DND-41 (cell line): ENCODE data around the gene GBA2.
A peak's percentile ranks its signal among the peaks of the same experiment; 100 is the strongest.

Experiments used
- CTCF ChIP-seq: IDR thresholded peaks from 2 replicates; pipeline ENCODE4 v1.5.1; 2012; ENCODE audit warnings: borderline replicate concordance, low read length, moderate library complexity, mild to moderate bottlenecking; ENCODE audit not compliant: poor library complexity, severe bottlenecking; ENCODE audit errors: extremely low read depth
- EZH2 ChIP-seq: IDR thresholded peaks from 3 replicates; pipeline ENCODE4 v1.6.1; 2012; ENCODE audit warnings: borderline replicate concordance, low read depth, mild to moderate bottlenecking, moderate library complexity, low read length, inconsistent platforms; ENCODE audit not compliant: severe bottlenecking

GRCh38 chr9:35736201-35736633, 12.8 kb downstream of the GBA2 start:
- TF ChIP-seq CTCF: peak; percentile 93
- TF ChIP-seq EZH2: no peak
